HG03064 (cell line): ENCODE results near the gene ABTB1.

Experiments used
- ATAC-seq: cut with Tn5 transposase; IDR thresholded peaks from one replicate; pipeline ENCODE4 v1.9.1; 2021; ENCODE audit warnings: low read depth; ENCODE audit not compliant: unreplicated experiment

ABTB1 gene

DNA sequence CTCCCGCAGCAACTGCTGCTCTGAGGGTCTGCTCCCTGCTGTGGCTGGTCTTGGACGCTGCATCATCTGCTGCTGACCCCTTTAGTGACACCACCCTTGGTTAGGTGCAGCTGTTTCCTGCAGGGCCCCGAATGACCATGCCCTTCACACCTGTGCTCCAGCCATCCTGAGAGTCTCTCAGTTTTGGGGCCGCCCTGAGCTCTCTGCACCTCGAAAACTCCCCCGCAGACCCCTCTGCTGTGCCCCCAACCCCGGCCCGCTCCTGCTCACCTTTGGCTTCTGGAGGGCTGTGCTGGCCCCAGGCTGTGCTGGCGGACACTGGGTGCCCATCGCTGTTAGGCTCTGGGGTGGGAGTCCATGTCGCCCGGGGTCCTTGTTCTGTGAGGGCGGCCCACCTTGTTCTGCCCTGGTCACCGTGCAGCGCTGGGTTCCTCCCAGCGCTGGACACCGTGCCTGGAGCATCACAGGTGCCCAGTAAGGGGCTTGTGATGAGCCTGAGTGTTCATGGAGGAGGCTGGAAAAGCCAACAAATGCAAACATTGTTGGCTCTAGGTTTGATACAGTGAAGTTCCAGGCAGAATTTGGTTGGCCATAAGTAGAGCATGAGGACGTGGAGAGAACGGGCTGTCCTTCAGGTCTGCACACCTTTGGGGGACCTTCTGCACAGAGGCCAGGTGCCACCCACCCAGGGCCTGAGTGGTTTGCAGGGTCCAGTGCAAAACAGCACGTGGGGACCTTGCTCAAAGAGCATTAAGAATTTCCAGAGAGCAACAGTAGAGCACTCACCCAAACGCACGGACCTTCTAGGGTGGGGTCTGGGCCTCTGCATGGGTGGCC lies 12.3 kb downstream of the ABTB1 start:
- ATAC-seq: no peak

DNA sequence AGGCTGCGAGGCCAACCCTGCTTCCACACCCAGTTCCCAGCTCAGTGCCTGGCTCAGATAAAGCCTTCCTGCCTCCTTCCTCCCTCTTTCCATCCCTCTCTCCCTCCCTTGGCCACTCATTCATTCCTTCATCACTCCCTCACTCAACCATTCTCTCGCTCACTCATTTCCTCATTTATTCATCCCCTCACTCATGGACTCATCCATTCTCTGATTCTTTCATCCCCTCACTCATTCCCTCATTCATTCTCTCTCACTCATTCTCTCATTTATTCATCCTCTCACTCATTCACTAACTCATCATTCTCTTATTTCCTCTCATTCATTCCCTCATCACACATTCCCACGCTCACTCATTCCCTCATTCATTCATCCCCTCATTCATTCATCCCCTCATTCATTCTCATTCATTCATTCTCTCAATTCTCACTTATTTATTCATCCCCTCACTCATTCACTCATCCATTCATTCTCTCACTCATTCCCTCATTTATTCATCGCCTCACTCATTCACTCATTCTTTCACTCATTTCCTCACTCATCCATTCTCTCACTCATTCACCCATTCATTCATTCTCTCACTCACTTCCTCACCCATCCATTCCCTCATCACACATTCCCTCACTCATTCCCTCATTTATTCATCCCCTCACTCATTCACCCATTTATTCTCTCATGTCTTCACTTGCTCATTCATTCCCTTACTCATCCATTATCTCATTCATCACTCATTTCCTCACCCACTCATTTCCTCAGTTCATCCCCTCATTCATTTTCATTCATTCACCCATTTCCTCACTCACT lies 13.2 kb downstream of the ABTB1 start:
- no peak for ATAC-seq

DNA sequence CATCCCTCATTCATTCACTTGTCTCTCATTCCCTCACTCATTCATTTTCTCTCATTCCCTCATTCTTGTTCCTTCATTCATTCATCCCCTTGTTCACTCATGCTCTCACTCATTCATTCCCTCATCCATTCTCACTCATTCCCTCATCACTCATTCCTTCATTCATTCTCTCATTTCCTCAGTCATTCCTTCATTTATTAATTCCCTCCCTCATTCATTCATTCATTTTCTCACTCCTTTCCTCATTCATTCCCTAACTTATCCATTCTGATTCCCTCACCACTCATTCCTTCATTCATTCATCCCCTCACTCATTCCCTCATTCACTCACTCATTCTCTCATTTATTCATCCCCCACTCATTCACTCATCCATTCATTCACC lies 13.8 kb downstream of the ABTB1 start:
- ATAC-seq: no peak

GRCh38 chr3:127687228-127687737 lies 14.5 kb downstream of the ABTB1 start:
- no peak for ATAC-seq

DNA sequence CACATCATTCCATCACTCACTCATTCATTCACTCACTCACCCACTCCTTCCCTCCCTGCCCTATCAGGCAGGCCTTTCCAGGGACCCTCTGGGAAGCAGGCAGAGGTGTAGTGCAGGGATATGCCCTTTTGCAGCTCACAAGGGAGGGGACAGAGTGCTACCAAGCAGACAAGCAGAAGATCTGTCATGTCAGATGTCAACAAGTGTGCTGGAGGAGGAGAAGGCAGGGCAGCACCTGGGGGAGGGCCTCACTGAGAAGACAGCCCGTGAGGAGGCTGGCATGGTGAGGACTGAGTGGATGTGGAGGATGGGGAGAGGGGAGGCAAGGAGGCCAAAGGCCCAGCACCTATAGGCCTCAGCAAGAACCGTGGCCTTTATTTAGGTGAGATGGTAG lies 15.3 kb downstream of the ABTB1 start:
- no peak for ATAC-seq

DNA sequence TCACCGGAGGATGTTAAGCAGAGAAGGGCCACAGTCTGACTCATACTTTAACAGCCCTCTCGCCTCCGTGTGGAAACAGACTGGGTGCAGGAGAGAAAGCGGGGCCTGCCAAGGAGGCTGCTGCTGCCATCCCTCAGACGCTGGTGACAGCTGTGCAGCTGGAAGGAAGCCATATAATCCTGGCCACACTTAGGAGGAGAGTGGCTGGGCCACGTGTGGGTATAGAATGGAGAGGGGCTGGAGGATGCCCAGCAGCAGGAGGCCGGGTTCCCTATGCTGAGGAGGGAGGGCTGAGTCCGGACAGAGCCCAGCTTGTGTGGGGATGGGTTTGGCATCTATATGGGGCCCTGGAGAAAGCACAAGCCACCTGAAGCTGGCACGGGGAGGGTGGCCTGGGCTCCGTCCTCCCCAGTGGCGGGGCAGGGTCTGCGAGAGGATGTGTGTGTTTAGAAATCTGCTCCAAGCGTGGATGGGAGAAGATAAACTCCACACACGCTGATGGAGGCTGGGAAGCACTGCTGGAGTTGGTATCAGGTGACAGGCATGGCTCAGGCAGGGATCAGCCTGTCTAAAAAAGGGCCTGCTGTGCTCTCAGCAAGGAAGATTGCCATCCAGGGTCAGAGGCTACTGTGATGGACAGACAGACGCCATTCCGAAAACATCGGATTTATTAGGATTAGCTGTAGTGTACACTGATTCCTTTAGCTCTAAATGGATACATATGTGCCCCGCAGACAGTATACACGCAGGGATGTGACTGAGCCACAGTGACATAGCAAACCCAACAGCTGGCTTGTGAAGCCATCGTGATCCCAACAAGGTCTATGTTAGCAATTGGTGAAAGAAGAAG lies 15.9 kb downstream of the ABTB1 start:
- no peak for ATAC-seq

DNA sequence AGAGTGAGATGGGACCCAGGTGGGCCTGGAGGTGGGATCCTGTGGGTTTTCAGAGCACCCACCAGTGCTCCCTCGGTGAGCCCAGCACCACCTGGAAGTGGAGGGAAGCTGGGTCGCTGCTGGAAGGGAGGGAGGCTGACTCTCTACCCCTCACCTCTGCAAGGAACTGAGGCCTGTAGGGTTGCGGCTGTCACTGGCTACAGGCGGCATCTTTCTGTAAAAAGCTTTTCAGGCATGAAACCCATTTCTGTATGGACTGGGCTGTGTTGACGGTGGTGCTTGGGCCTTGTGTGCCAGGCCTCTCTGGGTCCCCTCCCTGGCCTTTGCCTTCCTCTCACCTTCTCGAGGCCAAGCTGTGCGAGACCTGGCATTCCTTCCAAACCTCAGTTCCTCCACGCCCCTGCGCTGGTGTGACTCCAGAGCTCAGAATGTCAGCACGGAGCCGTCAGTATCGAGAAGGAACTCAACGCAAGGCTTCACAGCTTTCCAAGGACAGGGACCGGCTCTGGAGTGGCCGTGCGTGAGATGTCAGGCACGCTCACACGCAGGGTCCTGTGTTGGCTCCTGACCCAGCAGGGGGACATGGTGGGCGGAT lies 16.6 kb downstream of the ABTB1 start:
- ATAC-seq: no peak

GRCh38 chr3:127690106-127690505 lies 17.4 kb downstream of the ABTB1 start:
- no peak for ATAC-seq

- ATAC-seq: no peak
Observed at GRCh38 chr3:127690823-127691452, 18.2 kb downstream of the ABTB1 start.

- no peak for ATAC-seq
Observed at GRCh38 chr3:127691489-127691888, 18.7 kb downstream of the ABTB1 start.

- ATAC-seq: no peak
Observed at GRCh38 chr3:127691974-127692373, 19.2 kb downstream of the ABTB1 start.

- no peak for ATAC-seq
Observed at GRCh38 chr3:127692501-127693335, 20.0 kb downstream of the ABTB1 start.

GRCh38 chr3:127693336-127693843 lies 20.6 kb downstream of the ABTB1 start:
- no peak for ATAC-seq

GRCh38 chr3:127694467-127695215 lies 21.9 kb downstream of the ABTB1 start:
- ATAC-seq: no peak

- ATAC-seq: no peak
Observed at GRCh38 chr3:127697551-127698240, 24.9 kb downstream of the ABTB1 start.

GRCh38 chr3:127698286-127698685 lies 25.5 kb downstream of the ABTB1 start:
- ATAC-seq: no peak

DNA sequence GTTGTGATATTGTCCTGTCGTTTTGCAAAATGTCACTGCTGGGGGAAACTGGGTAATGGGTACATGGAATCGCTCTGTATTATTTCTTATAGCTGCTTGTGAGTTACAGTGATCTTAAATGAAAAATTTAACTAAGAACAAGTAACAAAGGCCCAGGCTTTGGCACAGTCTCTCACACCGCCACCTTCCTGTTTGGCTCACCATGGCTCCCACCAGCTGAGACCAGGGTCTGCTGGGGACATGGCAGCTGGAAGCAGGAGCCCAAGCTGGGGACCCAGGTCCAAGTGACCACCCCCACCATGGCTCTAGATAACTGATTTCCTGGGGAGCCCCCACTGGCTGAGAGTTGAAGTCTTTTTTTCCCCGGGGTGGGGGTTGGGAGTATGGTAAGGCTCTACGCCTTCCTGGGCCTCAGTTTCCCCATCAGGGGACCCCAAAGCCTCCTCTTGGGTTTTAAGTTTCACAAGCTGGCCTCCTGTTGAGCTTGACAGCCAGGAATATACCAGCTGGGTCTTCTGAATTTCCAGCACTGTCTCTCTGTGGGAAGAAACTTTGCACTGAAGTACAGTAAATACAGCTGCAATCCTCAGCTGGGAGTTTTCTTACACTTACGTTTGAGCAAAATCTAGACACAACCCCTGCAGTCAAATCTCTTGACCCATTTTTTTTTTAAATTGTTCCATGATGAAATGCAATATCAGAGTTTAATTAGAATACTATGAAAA lies 26.1 kb downstream of the ABTB1 start:
- ATAC-seq: no peak
